Adipose tissue (tissue), 3 donors: ENCODE results near the gene ZNF593OS. TPM values are rescaled to one million over a fixed set of nuclear protein-coding genes. Genes with fewer than 3 reads are reported as not detected.

Experiments
- H3K27ac ChIP-seq: one replicate; pipeline ENCODE4 v1.5.1; 2013; ENCODE audit warnings: low read depth, low read length
- WGBS, 3 donors: extraction: QIAGEN DNeasy Blood & Tissue Kit; methylation state at CpG; one replicate each; pipeline ENCODE4 v1.1.7; 2013; 5-methylcytosine and 5-hydroxymethylcytosine counted together
- polyA plus RNA-seq, 3 donors: library from polyadenylated mRNA; stranded (reverse); fragments of 200-250 nt; gene quantifications; one replicate each; pipeline ENCODE4 v1.2.3, GENCODE V29; 2013
- donor health status: healthy with polysubstance abuse.
- donor health status: Bipolar disorder and iron deficiency.
- donor health status: healthy.

ZNF593OS gene
- polyA plus RNA-seq, 3 donors = 0.32 to 0.61 TPM; not detected in 1

GRCh38 chr1:26138974-26139558 lies 32.6 kb downstream of the ZNF593OS start:
- 59 to 66% (median 61%) methylated on average over 3 of the region's 3 CpGs for WGBS, 3 donors
- no peak overlapping the region for H3K27ac ChIP-seq

- no peak overlapping the region for H3K27ac ChIP-seq
- 89 to 97% (median 95%) methylated on average over 3 of the region's 3 CpGs for WGBS, 3 donors
Measured at GRCh38 chr1:26134466-26134865, 37.2 kb downstream of the ZNF593OS start.

GRCh38 chr1:26132834-26133167 lies 38.8 kb downstream of the ZNF593OS start:
- WGBS, 3 donors = 94 to 97% (median 95%) methylated on average over 2 of the region's 2 CpGs
- H3K27ac ChIP-seq = no peak overlapping the region

- H3K27ac ChIP-seq = no peak overlapping the region
- WGBS, 3 donors = 84 to 89% (median 88%) methylated on average over 5 of the region's 5 CpGs
Measured at GRCh38 chr1:26132128-26132833, 39.4 kb downstream of the ZNF593OS start.

GRCh38 chr1:26130695-26131094 lies 40.9 kb downstream of the ZNF593OS start:
- WGBS, 3 donors = 48 to 54% (median 52%) methylated on average over 1 of the region's 1 CpG
- no peak overlapping the region for H3K27ac ChIP-seq

- H3K27ac ChIP-seq = no peak overlapping the region
- WGBS, 3 donors = 92 to 94% (median 93%) methylated on average over 4 of the region's 4 CpGs
Measured at GRCh38 chr1:26129778-26130177, 41.9 kb downstream of the ZNF593OS start.

GRCh38 chr1:26127235-26128163 lies 44.1 kb downstream of the ZNF593OS start:
- H3K27ac ChIP-seq = no peak overlapping the region

GRCh38 chr1:26126321-26127084 lies 45.1 kb downstream of the ZNF593OS start:
- 47 to 57% (median 56%) methylated on average over 9 of the region's 9 CpGs for WGBS, 3 donors
- H3K27ac ChIP-seq = no peak overlapping the region

More at GRCh38 chr1:26127235-26128163, 44.1 kb downstream of the ZNF593OS start:
- 29 to 35% (median 32%) methylated on average over 13 of the region's 13 CpGs for WGBS, 3 donors

GRCh38 chr1:26125946-26126320 lies 45.7 kb downstream of the ZNF593OS start:
- 38 to 52% (median 44%) methylated on average over 1 of the region's 1 CpG for WGBS, 3 donors
- no peak overlapping the region for H3K27ac ChIP-seq

- no peak overlapping the region for H3K27ac ChIP-seq
Measured at GRCh38 chr1:26125382-26125781, 46.2 kb downstream of the ZNF593OS start.

GRCh38 chr1:26124418-26125331 lies 47.0 kb downstream of the ZNF593OS start:
- WGBS, 3 donors = 62 to 81% (median 78%) methylated on average over 4 of the region's 4 CpGs
- H3K27ac ChIP-seq = no peak overlapping the region

GRCh38 chr1:26122988-26123973 lies 48.4 kb downstream of the ZNF593OS start:
- H3K27ac ChIP-seq = no peak overlapping the region
- WGBS, 3 donors = 64 to 89% (median 85%) methylated on average over 7 of the region's 7 CpGs

GRCh38 chr1:26121854-26122773 lies 49.5 kb downstream of the ZNF593OS start:
- WGBS, 3 donors = 41 to 56% (median 49%) methylated on average over 8 of the region's 8 CpGs
- H3K27ac ChIP-seq = no peak overlapping the region

GRCh38 chr1:26119892-26120608 lies 51.6 kb downstream of the ZNF593OS start:
- no peak overlapping the region for H3K27ac ChIP-seq
- WGBS, 3 donors = 61 to 71% (median 65%) methylated on average over 9 of the region's 9 CpGs
